Upper lobe of left lung (tissue), 6 donors: Measurements from ENCODE around the gene SLC66A2. TPM values are rescaled to one million over a fixed set of nuclear protein-coding genes. Genes with fewer than 3 reads are reported as not detected.
A peak's percentile ranks its signal among the peaks of the same experiment; 100 is the strongest.

ENCODE experiments used
- ATAC-seq, 2 donors: fragments of 200-7000 bp; cut with Tn5 transposase; one replicate each; pipeline ENCODE4 v1.9.1; 2022; ENCODE audit warnings: mild to moderate bottlenecking in 2 of 2, moderate library complexity in 2 of 2; ENCODE audit not compliant: low FRiP score in 2 of 2
- DNase-seq, 2 donors: peaks; one replicate each; pipeline ENCODE4 v3.0.0-alpha.2; 2019 to 2020
- H3K27ac ChIP-seq, 4 donors: fragments of 200-600 bp; sonication (generic); one replicate each; pipeline ENCODE4 v1.5.1; 2016 to 2019
- H3K27me3 ChIP-seq, 4 donors: fragments of 200-600 bp; sonication (generic); one replicate each; pipeline ENCODE4 v1.5.1; 2017 to 2019
- H3K36me3 ChIP-seq, 4 donors: fragments of 200-600 bp; sonication (generic); one replicate each; pipeline ENCODE4 v1.5.1; 2016 to 2019
- H3K4me1 ChIP-seq, 4 donors: fragments of 200-600 bp; sonication (generic); one replicate each; pipeline ENCODE4 v1.5.1; 2018 to 2019
- H3K4me3 ChIP-seq, 4 donors: fragments of 200-600 bp; sonication (generic); one replicate each; pipeline ENCODE4 v1.5.1; 2017 to 2019; ENCODE audit warnings: mild to moderate bottlenecking in 2 of 4, moderate library complexity in 1 of 4
- H3K9me3 ChIP-seq, 4 donors: fragments of 200-600 bp; sonication (generic); one replicate each; pipeline ENCODE4 v1.5.1; 2018 to 2019
- EP300 ChIP-seq, 4 donors: sonication (generic); formaldehyde crosslinking; IDR thresholded peaks; one replicate each; pipeline ENCODE4 v1.5.1; 2017; ENCODE audit warnings: antibody characterized with exemption in 4 of 4, control low read depth in 2 of 4
- POLR2A ChIP-seq, 4 donors: fragments of 450-650 bp; IDR thresholded peaks; one replicate each; pipeline ENCODE4 v1.5.1; 2016 to 2017; ENCODE audit warnings: antibody characterized with exemption in 4 of 4, mild to moderate bottlenecking in 2 of 4
- POLR2AphosphoS5 ChIP-seq, 2 donors: sonication (generic); formaldehyde crosslinking; IDR thresholded peaks; one replicate each; pipeline ENCODE4 v1.5.1; 2017; ENCODE audit warnings: antibody characterized with exemption in 2 of 2
- WGBS, 2 donors: methylation state at CpG; one replicate each; pipeline ENCODE4 v1.1.5; 2017 to 2018; 5-methylcytosine and 5-hydroxymethylcytosine counted together
- total RNA-seq, 6 donors: library from RNA; depleted of rRNA in 4 of 6; stranded (reverse); fragments of >200 nt in 4 of 6; gene quantifications; one replicate each; pipeline versions ENCODE4 v1.1.0 to v1.2.1, GENCODE V29; 2016 to 2021
- TF ChIP-seq, protein P1 (sequence below), 6 experiments: fragments of 450-650 bp in 4 of 6; fragments of 200-600 bp in 2 of 6; sonication (generic) in 2 of 6; IDR thresholded peaks; one replicate each; pipeline ENCODE4 v1.5.1; 2016 to 2019; ENCODE audit warnings: antibody characterized with exemption in 6 of 6
- donor health status: DM: no; HTN: no; CAD: no; lungs with moderate emphysema.
- donor health status: DM: no; HTN: yes; CAD: no; lungs with severe emphysema.

The SLC66A2 gene
- total RNA-seq, 6 donors from 2014 or later, result 37.6 to 90.7 (median 66.5) TPM

- peak; percentile 21 to 77 for DNase-seq
- 84 to 87% methylated on average over 12 to 18 of the region's 21 CpGs for WGBS, 2 donors
- Histone ChIP-seq H3K27ac (no peak overlapping the region), H3K4me1 (peaks cover 0 to 2% (median 0%) of the 10 kb centered on the region in 4 donors), H3K4me3 (no peak overlapping the region), H3K36me3 (peaks cover 5 to 26% (median 22%) of the 10 kb centered on the region in 4 donors), H3K27me3 (no peaks in the 10 kb centered on the region), H3K9me3 (no peaks in the 10 kb centered on the region)
- TF ChIP-seq EP300 (IDR thresholded peaks at IDR 0.05) (no peak), POLR2AphosphoS5 (IDR thresholded peaks at IDR 0.05) (no peak), POLR2A (IDR thresholded peaks at IDR 0.05) (no peak)
- TF ChIP-seq, protein P1, sequence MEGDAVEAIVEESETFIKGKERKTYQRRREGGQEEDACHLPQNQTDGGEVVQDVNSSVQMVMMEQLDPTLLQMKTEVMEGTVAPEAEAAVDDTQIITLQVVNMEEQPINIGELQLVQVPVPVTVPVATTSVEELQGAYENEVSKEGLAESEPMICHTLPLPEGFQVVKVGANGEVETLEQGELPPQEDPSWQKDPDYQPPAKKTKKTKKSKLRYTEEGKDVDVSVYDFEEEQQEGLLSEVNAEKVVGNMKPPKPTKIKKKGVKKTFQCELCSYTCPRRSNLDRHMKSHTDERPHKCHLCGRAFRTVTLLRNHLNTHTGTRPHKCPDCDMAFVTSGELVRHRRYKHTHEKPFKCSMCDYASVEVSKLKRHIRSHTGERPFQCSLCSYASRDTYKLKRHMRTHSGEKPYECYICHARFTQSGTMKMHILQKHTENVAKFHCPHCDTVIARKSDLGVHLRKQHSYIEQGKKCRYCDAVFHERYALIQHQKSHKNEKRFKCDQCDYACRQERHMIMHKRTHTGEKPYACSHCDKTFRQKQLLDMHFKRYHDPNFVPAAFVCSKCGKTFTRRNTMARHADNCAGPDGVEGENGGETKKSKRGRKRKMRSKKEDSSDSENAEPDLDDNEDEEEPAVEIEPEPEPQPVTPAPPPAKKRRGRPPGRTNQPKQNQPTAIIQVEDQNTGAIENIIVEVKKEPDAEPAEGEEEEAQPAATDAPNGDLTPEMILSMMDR (IDR thresholded peaks at IDR 0.05), result no peak
- ATAC-seq, result no peak
Measured at GRCh38 chr18:79905389-79905911, 46.0 kb downstream of the SLC66A2 start.

- no peak overlapping the region for H3K4me3 ChIP-seq
- H3K27ac ChIP-seq, result no peak overlapping the region
- DNase-seq (peak; percentile 20 to 71), ATAC-seq (peak in 1 of 2 donors; percentile 17)
- H3K9me3 ChIP-seq, result peaks cover 0 to 8% (median 0%) of the 10 kb centered on the region in 4 donors
- peaks cover 5 to 26% (median 22%) of the 10 kb centered on the region in 4 donors for H3K36me3 ChIP-seq
- no peaks in the 10 kb centered on the region for H3K27me3 ChIP-seq
- H3K4me1 ChIP-seq, result peaks cover 0 to 2% (median 0%) of the 10 kb centered on the region in 4 donors
- 90 to 94% methylated on average over 6 to 19 of the region's 27 CpGs for WGBS, 2 donors
- TF ChIP-seq EP300 (IDR thresholded peaks at IDR 0.05) (no peak), POLR2AphosphoS5 (IDR thresholded peaks at IDR 0.05) (no peak), POLR2A (IDR thresholded peaks at IDR 0.05) (no peak)
- TF ChIP-seq, protein P1 (IDR thresholded peaks at IDR 0.05), result no peak
Measured at GRCh38 chr18:79904357-79905147, 46.9 kb downstream of the SLC66A2 start.

DNA sequence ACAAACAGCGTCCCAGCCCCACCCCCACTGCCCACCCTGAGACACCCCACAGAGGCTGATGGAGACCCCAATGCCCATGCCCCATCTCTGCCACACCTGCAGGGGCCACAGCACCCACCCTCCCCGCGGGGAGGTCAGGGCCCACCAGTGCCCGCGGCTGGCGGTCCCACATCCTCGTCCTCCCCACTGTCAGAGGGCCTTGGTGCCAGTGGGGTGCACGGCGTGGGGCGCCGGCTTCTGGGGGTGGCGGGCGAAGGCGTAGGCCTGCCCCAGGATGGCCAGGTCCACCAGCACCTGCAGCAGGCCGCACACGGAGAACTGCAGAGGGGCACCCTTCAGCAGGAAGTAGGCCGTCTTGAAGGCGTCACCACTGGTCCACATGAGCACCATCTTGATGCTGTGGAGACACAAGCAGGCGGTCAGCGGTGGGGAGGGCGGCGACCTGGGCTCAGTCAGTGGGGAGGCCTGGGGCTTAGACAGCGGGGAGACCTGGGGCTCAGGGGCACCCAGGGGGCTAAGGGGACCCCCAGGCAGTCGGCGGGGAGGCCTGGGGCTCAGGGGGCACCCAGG lies 47.6 kb downstream of the SLC66A2 start:
- ATAC-seq (no peak), DNase-seq (peak; percentile 21 to 79)
- Histone ChIP-seq H3K27me3 (no peaks in the 10 kb centered on the region), H3K36me3 (peaks cover 5 to 26% (median 22%) of the 10 kb centered on the region in 4 donors), H3K4me1 (peaks cover 0 to 2% (median 0%) of the 10 kb centered on the region in 4 donors), H3K9me3 (peaks cover 0 to 15% (median 6%) of the 10 kb centered on the region in 4 donors), H3K4me3 (no peak overlapping the region), H3K27ac (no peak overlapping the region)
- 97 to 100% methylated on average over 1 to 24 of the region's 25 CpGs for WGBS, 2 donors
- TF ChIP-seq POLR2AphosphoS5 (IDR thresholded peaks at IDR 0.05), result no peak
- TF ChIP-seq, protein P1 (IDR thresholded peaks at IDR 0.05), result no peak
- no peak for TF ChIP-seq EP300 (IDR thresholded peaks at IDR 0.05)
- TF ChIP-seq POLR2A (IDR thresholded peaks at IDR 0.05), result no peak

- no peak overlapping the region for H3K4me3 ChIP-seq
- no peaks in the 10 kb centered on the region for H3K27me3 ChIP-seq
- DNase-seq (peak; percentile 18 to 63), ATAC-seq (no peak)
- peaks cover 0 to 17% (median 10%) of the 10 kb centered on the region in 4 donors for H3K9me3 ChIP-seq
- TF ChIP-seq POLR2A (IDR thresholded peaks at IDR 0.05), result no peak
- TF ChIP-seq, protein P1 (IDR thresholded peaks at IDR 0.05), result no peak
- no peak for TF ChIP-seq POLR2AphosphoS5 (IDR thresholded peaks at IDR 0.05)
- TF ChIP-seq EP300 (IDR thresholded peaks at IDR 0.05), result no peak
- peaks cover 5 to 24% (median 22%) of the 10 kb centered on the region in 4 donors for H3K36me3 ChIP-seq
- H3K4me1 ChIP-seq, result peaks cover 0 to 2% (median 0%) of the 10 kb centered on the region in 4 donors
- 96 to 97% methylated on average over 15 to 28 of the region's 28 CpGs for WGBS, 2 donors
- no peak overlapping the region for H3K27ac ChIP-seq
Measured at GRCh38 chr18:79903071-79903635, 48.3 kb downstream of the SLC66A2 start.
